ENCODE measurements around the gene ADCY5.

The ADCY5 gene

GRCh38 chr3:123424999-123425712 is 23.7 kb downstream of the ADCY5 start:
- no peak for DNase-seq

- DNase-seq, result no peak
These were observed 24.4 kb downstream of the ADCY5 start for GRCh38 chr3:123424321-123424998.

- DNase-seq, result no peak
These were observed 25.1 kb downstream of the ADCY5 start for GRCh38 chr3:123423806-123424205.

- DNase-seq, result no peak
These were observed 25.9 kb downstream of the ADCY5 start for GRCh38 chr3:123423031-123423430.

GRCh38 chr3:123422457-123422856 is 26.4 kb downstream of the ADCY5 start:
- no peak for DNase-seq

- DNase-seq, result no peak
These were observed 27.3 kb downstream of the ADCY5 start for GRCh38 chr3:123421353-123422174.

- no peak for DNase-seq
These were observed 28.4 kb downstream of the ADCY5 start for GRCh38 chr3:123420416-123420968.

- DNase-seq, result no peak
These were observed 29.0 kb downstream of the ADCY5 start for GRCh38 chr3:123419850-123420297.

- no peak for DNase-seq
These were observed 29.6 kb downstream of the ADCY5 start for GRCh38 chr3:123419181-123419849.

GRCh38 chr3:123416647-123417046 is 32.2 kb downstream of the ADCY5 start:
- DNase-seq, result no peak

- no peak for DNase-seq
These were observed 32.7 kb downstream of the ADCY5 start for GRCh38 chr3:123416173-123416572.

GRCh38 chr3:123414973-123415775 is 33.7 kb downstream of the ADCY5 start:
- no peak for DNase-seq

GRCh38 chr3:123412811-123413604 is 35.9 kb downstream of the ADCY5 start:
- no peak for DNase-seq

GRCh38 chr3:123412076-123412475 is 36.8 kb downstream of the ADCY5 start:
- no peak for DNase-seq

- DNase-seq, result no peak
These were observed 37.4 kb downstream of the ADCY5 start for GRCh38 chr3:123411340-123412040.

- DNase-seq, result no peak
These were observed 38.8 kb downstream of the ADCY5 start for GRCh38 chr3:123410149-123410515.

GRCh38 chr3:123409443-123410148 is 39.3 kb downstream of the ADCY5 start:
- no peak for DNase-seq

GRCh38 chr3:123406598-123406997 is 42.3 kb downstream of the ADCY5 start:
- no peak for DNase-seq

GRCh38 chr3:123405936-123406510 is 42.9 kb downstream of the ADCY5 start:
- no peak for DNase-seq

Measured in activated CD4-positive, CD25-positive, alpha-beta regulatory T cell treated with anti-CD3 and anti-CD28 coated beads, Interleukin-2, amount 50 U/mL, for 72 hours (primary cell).